RPMI7951 (cell line): ENCODE measurements around the gene MACROH2A1. TPM values are rescaled to one million over a fixed set of nuclear protein-coding genes. Genes with fewer than 3 reads are reported as not detected.
"Not testable (repeated sequence)": the region's sequence is repeated elsewhere in the genome, so short reads cannot be mapped to it uniquely, and the experiment has no call there.

Experiments
- DNase-seq: peaks from one replicate; pipeline ENCODE4 v3.0.0-alpha.2; 2012; ENCODE audit warnings: low read depth
- total RNA-seq: library from RNA; depleted of rRNA; stranded (reverse); fragments of >200 nt; shearing (Covaris generic); gene quantifications from 2 replicates; pipeline ENCODE4 v1.2.3, GENCODE V29; 2014

The MACROH2A1 gene
- total RNA-seq, 1 experiment from 2014 or later, result 235 TPM

DNA sequence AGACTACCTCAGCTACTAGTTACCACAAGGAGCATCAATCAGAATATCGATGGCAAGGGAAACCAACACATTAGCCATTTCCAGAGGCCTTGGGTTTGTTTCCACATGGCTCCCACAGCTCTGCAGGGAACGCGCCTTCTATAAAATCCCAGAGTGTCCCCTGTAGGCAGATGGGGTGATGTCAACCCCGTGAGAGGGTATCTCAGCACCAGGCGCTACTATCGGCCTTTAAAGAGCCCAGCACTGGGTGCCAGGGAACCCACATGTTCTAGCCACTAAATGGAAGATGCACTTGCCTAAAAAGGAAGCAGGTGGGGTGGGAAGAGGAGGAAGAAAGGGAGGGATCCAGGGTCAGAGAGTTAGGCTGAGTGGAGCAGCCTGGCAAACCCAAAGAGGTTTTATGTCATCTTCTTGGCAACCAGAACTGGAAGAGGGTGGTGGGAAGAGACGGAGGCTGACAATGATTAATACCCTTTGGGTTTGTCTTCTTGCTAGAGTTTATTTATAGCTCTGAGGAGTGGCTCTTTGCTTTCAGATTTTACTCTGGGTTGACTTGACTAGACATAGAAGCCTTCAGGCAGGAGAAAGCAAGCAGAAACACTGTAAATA, 19.9 kb downstream of the MACROH2A1 start:
- DNase-seq, result peak; percentile 92

DNA sequence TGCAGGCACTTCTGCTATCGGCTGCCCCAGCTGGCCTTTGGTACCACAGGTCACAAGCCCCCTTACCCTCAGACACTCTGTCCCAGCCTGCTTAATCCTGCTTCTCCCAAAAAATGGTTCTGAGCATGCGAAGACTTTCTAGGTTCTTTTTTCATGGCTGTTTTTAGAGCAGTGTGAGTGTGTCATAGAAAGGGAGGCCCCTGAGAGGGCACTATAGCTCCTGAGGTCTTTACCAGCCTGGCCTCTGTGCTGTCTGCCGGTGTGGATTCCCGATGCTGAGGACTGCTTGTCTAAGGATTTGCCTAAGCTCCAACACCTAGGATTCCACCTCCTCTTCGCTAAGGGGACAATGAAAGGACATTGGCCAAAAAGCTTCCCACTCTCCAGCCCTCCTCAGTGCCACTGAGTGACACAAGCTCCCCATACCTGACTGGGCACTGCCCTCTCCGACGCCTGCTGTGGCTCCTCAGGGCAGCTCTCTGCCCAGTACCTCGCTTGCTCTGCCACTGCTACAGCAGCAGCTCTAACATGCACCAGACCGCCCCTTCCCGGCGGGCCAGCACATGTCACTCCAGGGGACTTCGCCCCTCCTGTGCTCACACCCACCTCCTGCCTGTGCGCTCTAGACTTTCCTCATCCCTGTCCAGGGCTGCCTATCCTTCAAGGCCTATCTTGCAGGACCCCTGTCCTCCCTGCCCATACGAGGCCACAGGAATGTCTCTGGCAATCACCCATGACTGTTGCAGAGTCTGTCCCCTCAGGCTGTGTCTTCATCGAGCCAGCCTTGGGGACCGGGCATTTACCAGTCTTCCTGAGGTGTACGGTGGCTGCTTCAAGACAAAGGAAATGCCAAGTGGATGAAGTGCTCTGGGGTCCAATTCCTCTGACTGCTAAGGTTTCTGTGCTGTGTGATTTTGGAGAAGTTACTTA, 21.0 kb downstream of the MACROH2A1 start:
- DNase-seq, result peak; percentile 85

DNA sequence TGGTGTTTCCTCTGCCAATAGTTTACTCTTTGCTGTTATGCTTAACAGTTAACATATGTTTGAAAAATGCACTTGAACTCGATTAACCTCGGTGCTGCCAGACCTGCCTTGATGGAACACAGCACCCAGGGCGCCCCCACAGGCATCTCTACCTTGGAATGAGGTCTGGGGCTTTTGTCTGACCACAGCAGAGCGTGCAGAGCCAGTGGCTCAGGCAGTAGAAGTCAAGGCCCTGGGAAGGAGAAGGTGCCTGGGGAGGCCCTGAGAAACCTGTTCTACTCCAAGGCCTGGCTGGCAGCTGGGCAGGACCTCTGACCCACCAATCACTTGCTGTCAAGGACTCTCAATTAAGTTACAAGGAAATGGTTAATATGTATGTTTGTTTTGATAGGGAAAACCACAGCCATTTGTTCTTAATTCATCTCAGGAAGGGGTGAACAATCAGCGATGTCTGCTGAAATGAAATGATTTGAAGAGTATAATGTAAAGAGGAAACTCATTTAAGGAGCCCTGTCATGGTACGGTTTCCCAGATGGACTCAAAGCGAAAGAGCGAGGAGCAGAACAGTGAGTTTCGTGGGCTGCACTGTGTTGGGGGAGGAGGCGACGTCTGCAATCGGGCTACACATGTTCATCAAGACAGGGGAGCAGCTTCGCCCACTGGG, 21.9 kb downstream of the MACROH2A1 start:
- no peak for DNase-seq

DNA sequence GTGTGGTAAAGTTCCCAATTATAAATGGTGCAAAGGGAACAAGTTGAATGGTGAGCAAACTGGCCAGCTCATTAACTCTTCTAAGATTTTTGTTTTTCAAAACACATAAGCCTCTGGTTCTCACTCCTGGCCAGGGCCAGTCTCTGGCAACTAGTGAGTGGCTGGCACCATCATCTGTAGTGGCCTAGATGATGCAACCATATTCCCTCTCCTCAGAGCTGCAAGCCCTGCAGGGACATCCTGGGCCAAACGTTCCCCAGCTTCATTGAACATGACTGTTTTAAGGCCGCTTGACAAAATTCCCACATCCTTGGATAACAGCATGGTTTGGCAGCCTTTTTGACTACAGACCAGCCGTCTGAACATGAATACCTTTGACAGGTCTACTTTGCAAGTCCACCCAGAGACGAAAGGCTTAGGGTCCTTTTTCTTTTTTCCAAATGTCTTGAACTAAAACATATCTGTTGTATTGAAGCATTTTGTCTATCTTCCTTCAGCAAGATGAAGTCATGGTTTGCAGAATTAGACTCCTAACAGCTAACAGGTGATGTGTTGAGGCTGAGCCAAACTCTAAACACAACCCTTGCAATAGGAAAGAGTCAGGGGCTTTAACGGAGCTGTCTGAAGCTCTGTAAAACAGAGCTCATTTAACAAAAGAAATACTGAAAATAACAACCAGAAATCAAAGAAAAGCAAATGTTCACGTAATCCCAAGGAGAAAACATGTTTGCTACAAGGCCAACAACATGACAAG, 23.8 kb downstream of the MACROH2A1 start:
- DNase-seq, result peak; percentile 66

DNA sequence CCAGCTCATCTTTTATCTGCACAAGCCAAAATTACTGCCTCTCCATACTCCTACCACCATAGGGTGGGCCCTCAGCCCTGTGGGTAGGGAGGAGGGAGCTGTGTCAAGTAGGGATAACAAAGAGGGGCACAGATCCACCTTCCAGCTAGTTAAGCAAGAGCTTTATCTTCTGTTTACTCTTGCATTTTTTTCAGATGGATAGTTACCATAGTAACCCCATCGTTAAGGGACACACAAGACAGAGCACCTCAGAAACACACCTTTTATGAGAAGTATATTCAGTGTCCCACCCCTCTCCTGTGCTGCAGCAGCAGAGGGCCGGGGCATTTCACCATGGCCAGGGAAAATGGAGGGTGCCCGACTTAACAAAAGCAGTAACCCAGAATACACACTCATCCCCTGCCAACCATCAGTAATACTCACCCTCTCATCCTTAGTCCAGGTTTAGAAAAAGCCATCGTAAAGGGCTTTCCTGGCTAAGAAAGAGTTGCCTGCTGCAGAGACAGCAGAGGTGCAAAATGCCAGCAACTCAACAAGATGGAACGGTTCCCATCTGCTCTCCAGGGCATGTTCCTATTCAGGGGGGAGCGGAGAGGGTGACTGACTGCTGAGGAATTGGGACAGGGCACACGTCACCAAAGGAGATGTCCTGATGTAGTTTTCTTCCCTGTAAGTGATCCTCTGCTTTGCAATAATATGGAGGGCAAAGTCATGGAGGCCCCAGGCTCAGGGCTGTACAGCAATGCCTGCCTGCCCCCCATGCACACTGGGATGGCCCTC, 25.1 kb downstream of the MACROH2A1 start:
- DNase-seq, result peak; percentile 71

DNA sequence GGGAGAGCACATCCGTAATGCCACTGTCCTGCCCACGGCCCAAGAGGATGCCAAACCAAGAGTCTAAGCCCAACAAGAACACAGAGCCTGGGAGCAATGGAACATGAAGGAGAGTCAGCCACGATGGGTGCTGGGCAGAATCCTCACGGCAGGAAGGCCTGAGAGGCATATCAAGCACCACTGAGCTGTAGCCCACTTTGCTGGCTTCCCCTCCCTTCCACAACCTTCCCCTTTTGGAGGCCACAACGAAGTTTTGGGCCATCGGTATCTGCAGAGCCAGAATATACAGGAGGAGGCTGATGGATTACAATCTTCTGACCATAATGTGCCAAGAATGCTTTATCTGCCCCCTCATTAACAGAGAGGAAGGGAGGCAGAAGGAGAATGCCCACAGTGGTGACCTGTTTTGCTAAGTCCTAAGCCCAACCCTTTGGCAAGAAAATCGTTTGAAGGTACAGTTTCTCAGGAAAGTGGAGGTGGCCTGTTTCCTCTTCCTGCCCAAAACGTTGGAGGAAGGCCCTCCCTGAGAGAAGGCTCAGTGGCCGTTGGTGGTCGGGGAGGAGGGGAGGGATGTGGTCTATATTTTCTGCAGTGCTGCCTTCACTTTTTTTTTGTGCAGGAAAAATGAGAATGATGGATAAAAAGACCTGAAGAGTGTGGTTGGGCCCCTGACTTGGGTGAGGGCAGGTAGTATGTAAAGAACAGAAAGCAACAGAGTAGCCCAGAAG, 26.2 kb downstream of the MACROH2A1 start:
- no peak for DNase-seq

DNA sequence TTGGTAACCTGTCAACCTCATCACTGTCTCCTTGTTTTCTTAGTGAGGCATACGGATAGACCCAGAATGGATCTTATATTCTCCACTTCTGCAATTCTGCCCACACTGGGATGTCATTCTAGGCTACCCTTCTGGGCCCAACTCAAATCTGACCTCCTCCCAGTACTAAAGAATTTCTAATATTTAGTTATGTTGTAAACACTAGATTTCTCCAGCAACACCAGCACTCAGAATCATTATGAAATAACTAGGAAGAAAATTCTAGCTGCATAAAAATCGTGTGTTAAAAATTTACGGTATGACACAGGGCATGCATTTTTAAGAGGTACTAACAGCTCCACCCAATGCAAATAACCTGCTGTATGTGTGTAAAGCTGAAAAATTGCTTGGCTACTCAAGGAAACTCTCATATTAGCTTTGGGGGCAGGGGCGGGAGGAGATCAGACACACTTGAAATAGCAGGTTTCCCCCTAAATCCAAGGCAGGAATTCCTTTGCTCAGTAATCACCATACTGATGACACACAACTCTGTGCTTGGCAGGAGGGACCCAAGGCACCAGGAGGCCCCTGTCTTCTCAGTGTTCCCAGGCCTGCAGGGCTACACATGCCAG, 27.3 kb downstream of the MACROH2A1 start:
- DNase-seq, result no peak

DNA sequence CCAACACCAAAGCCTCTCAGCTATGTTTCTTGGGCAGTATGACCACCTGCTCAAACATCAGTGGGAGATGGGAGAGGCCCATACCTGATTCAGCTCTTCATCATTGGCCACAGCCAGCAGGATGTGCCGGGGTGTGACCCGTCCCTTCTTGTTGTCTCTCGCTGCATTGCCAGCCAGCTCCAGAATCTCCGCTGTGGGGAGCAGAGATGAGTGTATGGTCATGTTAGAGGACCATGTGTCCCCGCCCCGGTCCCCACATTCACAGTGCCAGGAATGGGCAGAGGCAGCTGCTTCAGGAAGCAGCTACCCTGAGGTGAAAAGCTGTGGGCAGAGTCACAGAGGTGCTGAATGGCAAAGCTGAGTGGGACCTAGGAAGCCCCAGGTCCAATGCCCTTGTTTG, 29.1 kb downstream of the MACROH2A1 start:
- DNase-seq, result no peak

DNA sequence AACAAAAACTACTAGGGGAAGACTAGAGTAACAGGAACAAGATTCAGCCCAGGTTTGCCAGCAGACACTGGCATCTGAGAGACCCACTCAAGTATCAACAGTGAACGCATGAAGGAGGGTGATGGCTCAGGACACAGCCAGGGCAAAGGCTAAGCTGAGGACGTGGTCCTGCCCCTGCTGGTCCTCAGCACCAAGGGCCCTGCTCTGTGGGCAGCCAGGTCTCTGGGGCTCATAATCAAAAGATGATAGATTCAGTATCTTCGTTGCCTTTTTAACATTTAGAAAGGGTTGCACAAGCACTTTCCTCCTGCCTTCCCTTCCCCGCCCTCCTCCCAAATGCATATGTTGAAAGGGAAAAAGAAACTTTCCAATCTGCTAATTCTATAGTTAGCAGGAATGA, 31.5 kb downstream of the MACROH2A1 start:
- DNase-seq, result no peak

DNA sequence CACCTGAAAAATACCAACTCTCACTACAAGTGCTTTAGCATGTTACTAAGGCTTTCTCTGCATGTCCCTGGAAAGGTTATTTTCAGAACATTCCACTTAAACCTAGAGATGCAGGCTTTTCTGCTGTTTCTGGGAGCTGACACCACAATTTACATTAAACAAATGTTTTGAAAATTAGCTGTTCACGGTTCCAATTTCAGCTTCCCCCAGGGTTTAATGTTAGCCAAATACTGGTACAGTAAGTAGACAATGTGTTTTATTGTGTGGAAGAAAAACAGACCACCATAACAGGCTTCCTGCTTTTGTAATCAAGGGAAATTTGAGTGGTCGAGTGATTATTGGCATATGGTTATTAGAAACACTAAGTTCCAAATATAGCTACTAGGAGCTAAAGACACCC, 32.0 kb downstream of the MACROH2A1 start:
- no peak for DNase-seq

DNA sequence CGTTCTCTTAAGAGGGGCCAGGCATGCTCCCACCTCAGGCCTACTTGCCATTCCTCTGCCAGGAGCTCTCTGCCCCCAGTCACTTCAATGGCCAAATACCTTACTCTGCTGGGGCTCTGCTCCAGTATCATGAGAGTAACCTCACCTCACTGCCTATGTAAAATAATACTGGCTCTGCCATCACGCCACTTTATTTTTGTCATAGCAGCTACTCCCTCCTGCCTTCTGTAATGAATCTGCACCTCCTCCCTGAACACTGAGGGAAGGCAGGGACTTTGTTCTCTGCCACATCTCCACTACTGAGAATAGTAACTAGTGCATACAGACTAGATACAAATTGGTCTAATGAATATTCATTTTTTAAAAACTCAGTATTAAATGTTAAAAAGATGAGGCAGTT, 33.8 kb downstream of the MACROH2A1 start:
- DNase-seq, result no peak

DNA sequence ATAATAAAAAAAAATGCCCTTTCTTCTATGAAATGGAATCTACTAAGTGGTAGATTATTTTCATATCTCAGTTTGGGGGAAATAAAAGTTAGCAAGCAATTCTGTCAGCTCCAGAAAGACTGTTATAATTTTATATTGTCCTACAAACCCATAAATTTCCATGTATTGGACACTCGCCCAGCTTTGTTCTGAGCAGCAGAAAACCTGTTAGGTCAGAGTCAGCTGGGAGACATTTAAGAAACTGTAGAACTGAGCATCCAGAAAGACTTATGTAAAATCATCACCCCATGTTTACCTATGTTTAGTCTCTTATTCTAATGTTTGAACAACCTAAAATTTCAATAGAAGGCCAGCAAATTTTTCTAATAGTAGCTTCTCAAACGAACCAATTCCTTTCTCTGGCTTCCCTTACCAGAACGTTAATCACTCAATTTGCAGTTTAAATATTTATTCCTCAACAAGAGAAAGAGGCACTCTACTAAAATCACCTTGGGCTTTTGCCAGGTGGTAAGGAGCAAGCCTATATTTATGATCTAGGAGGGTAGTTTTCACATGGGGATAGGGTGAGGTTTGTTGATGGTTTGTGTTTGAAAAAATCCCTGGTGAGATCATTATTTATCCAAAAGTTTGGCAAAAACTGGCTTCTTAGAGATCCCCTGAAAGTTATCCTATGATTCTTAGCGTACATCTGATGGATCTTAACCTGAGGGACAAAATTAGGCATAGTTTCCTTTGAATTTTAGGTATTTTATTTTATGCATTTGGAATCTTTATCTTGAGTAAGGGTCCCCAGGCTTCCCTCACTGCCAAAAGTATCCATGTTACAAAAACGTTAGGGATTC, 34.4 kb downstream of the MACROH2A1 start:
- no peak for DNase-seq

DNA sequence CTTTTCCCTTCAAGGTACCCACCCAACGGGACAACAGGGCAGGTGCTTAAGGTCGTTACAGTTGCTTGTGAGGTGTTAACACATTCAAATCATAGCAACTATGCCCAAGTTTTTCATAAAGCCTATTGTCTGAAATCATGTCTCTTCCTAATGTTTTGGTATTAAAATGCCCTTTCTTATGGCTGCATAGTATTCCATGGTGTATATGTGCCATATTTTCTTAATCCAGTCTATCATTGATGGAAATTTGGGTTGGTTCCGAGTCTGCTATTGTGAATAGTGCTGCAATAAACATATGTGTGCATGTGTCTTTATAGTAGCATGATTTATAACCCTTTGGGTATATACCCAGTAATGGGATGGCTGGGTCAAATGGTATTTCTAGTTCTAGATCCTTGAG, 35.7 kb downstream of the MACROH2A1 start:
- not testable (repeated sequence) for DNase-seq

DNA sequence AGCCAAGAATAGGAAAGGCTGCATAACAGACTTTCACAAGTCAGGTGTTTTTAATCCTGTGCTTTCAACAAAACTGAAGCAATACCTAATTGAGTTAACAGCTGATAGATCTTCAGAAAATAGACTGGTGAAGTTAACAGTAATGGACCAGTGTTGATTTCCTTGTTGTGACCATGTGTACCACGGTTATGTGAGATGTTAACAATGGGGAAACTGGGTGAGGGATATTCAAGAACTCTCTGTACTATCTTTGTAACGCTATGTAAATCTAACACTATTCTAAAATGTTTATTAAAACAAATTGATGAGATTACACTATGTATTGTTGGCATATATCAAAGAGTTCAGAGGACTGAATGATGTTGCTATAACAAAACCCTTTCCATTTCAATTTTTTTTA, 36.9 kb downstream of the MACROH2A1 start:
- DNase-seq, result no peak

DNA sequence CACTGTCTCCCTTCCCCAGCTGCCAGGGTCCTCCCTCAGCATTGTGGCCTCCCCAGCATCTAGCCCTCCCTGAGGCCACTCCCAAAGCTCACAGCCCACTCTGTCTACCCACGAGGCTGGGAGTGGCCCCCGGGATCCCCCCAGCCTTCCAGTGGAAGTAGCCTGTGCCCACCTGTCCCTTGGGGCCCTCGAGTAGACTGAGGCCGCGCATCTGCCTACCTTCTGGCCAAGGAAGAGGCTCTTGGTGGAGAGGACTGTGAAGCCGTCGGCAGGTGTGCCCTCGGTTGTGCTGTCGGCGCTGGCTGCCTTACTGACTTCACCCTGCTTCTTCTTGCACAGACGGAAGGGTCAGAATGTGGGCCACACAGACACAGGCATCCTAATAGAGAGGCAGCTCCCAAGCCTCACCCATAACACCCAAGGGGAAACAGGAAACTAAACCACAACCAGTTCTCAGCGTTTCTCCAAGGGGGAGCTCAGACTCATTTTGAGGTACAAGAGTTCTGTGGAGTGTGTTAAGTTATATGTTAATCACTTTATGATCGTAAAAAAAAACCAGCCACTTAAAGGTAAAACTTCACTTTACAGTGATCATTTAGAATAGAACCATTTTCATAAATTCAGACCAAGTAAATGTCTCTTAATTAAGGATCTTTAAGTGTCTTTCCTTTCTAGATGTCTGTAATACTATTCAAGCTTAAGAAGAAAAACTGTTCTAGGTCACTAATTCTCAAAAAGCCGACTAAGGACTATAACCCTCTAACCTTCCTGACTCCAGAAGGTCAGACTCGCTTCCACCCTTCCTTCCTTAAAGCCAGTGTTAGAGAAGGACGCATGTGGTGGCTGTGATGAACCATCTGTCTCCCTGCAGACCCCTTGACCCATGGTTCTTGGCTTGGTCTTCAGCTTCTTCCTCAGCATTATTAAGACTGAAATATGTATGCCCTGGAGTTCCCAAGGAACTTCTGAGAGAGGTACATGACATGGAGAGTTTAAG, 38.5 kb downstream of the MACROH2A1 start:
- no peak for DNase-seq

DNA sequence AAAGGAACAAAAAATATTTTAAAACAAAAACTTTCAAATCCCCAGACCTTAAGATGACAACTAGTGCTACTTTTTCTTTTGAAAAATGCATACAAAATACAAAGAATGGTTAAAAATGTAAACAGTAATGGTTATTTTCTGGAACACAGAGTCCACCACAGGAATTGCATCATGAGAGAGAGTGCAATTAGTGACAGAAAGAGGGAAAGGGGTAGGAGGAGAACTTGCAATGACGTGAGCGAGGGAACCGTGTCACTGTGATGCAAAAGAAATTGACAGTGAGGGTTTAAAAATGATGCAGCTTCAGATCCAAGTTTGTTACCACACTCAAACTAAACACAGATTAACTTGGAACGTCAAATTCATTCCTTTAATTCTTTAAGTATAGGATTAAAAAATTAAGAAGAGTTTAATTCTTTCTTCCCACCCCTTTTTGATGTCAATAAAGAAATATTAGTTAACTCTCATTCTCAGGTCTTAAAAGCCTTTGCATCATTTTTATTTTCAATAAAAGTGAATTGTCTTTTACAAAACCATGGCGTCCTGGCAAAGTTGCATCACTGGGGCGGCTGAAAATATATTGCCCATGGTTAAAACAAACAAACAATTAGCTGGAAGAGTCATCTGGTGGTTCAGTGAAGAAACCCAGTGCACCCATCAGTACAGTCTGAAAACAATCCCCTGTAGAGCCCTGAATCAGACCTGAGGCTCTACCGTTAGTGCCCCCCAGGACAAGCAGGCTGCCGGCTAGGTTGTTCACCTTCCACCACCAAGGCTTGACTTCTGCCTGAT, 39.5 kb downstream of the MACROH2A1 start:
- DNase-seq, result no peak

DNA sequence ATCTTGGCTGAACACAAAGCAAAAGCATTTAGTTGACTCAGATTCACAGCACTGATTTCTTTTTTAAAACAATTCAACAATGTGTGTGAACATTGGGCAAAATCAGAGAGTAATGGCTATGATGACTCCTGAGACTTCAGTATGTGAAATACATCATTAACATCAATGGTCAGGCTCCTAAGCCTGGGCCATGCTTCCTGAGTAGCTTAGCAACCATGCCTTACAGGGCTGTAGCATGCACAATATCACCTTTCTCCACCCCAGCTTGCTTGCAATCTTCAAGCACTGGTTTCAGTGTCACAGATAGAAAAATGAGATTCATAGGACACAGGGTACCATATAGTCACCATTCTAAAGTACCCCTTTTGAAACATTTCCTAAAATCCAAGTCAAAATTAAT, 41.3 kb downstream of the MACROH2A1 start:
- DNase-seq, result no peak
